ENCODE measurements around the gene RFC4.

The RFC4 gene

GRCh38 chr3:186760897-186761447, 45.3 kb downstream of the RFC4 start:
- Histone ChIP-seq H3K4me3 (ENCODE audit: low read depth, low read length) (no peak overlapping the region), H3K27me3 (ENCODE audit: insufficient read depth, low read length) (no peaks in the 10 kb centered on the region), H3K36me3 (ENCODE audit: insufficient read depth, low read length) (no peaks in the 10 kb centered on the region), H2AFZ (ENCODE audit: low read length, unreplicated experiment) (no peak overlapping the region), H3K4me1 (ENCODE audit: control insufficient read depth, insufficient read depth, low read length, unreplicated experiment) (no peaks in the 10 kb centered on the region), H3K27ac (ENCODE audit: low read depth, low read length) (no peak overlapping the region), H3K79me2 (ENCODE audit: control insufficient read depth, insufficient read depth, low read length, unreplicated experiment) (no peaks in the 10 kb centered on the region)

DNA sequence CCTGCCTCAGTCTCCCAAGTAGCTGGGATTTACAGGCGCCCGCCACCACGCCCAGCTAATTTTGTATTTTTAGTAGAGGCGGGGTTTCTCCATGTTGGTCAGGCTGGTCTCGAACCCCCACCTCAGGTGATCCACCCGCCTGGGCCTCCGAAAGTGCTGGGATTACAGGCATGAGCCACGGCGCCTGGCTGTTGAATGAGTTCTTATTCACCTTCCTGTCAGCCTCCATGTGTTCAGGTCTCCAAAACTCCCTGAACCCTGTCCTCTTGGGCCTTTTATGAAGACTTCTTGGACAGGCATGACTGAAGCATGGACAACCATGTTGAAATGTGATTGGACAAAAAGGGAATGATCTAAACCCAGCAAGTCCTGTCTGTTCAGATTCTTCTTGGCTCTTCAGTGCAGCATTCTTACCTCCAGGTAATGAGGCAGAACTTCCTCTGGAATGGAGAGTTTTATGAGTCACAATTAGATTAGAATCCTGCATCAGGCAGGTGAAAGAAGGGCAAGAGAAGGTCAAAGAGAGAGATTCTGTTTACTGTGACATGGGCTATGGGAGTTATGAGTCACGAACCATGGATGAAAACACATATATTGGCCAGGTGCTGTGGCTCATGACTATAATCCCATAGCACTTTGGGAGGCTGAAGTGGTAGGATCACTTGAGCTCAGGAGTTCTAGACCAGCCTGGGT, 46.0 kb downstream of the RFC4 start:
- Histone ChIP-seq H3K4me1 (ENCODE audit: control insufficient read depth, insufficient read depth, low read length, unreplicated experiment) (no peaks in the 10 kb centered on the region), H2AFZ (ENCODE audit: low read length, unreplicated experiment) (no peak overlapping the region), H3K79me2 (ENCODE audit: control insufficient read depth, insufficient read depth, low read length, unreplicated experiment) (no peaks in the 10 kb centered on the region), H3K36me3 (ENCODE audit: insufficient read depth, low read length) (no peaks in the 10 kb centered on the region), H3K27me3 (ENCODE audit: insufficient read depth, low read length) (no peaks in the 10 kb centered on the region), H3K4me3 (ENCODE audit: low read depth, low read length) (no peak overlapping the region), H3K27ac (ENCODE audit: low read depth, low read length) (no peak overlapping the region)

GRCh38 chr3:186759231-186759930, 46.9 kb downstream of the RFC4 start:
- H3K4me3 ChIP-seq (ENCODE audit: low read depth, low read length): no peak overlapping the region
- no peak overlapping the region for H2AFZ ChIP-seq (ENCODE audit: low read length, unreplicated experiment)
- no peaks in the 10 kb centered on the region for H3K79me2 ChIP-seq (ENCODE audit: control insufficient read depth, insufficient read depth, low read length, unreplicated experiment)
- no peaks in the 10 kb centered on the region for H3K4me1 ChIP-seq (ENCODE audit: control insufficient read depth, insufficient read depth, low read length, unreplicated experiment)
- H3K27me3 ChIP-seq (ENCODE audit: insufficient read depth, low read length): no peaks in the 10 kb centered on the region
- H3K27ac ChIP-seq (ENCODE audit: low read depth, low read length): no peak overlapping the region
- no peaks in the 10 kb centered on the region for H3K36me3 ChIP-seq (ENCODE audit: insufficient read depth, low read length)

DNA sequence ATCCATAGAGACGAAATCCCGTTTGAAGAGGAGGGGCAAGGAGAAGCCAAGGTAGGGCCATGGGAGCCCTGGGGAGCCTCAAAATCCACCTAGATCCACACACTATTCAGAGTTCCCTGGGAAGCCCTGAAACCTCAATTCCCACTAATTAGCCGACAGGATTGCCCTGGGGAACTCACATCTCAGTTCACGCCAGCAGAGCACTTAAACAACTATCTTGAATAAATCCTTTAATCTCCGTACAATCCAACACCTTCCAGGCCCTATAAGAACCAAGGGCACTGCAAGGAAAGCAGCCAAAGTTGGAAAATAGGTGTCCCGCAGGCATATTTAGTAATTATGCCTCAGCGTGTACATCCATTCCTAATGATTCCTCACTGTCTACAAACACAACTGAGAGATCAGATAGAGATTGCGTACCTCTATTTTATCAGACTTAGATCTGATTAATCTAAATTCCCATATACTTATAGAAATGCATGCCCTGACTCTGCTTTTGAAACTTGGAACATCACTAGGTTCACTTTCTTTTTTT, 48.5 kb downstream of the RFC4 start:
- H2AFZ ChIP-seq (ENCODE audit: low read length, unreplicated experiment): no peak overlapping the region
- no peaks in the 10 kb centered on the region for H3K79me2 ChIP-seq (ENCODE audit: control insufficient read depth, insufficient read depth, low read length, unreplicated experiment)
- H3K4me1 ChIP-seq (ENCODE audit: control insufficient read depth, insufficient read depth, low read length, unreplicated experiment): peaks cover 6% of the 10 kb centered on the region
- no peak overlapping the region for H3K27ac ChIP-seq (ENCODE audit: low read depth, low read length)
- no peaks in the 10 kb centered on the region for H3K27me3 ChIP-seq (ENCODE audit: insufficient read depth, low read length)
- no peak overlapping the region for H3K4me3 ChIP-seq (ENCODE audit: low read depth, low read length)
- no peaks in the 10 kb centered on the region for H3K36me3 ChIP-seq (ENCODE audit: insufficient read depth, low read length)

GRCh38 chr3:186757214-186757613, 49.1 kb downstream of the RFC4 start:
- Histone ChIP-seq H3K27ac (ENCODE audit: low read depth, low read length) (no peak overlapping the region), H2AFZ (ENCODE audit: low read length, unreplicated experiment) (no peak overlapping the region), H3K4me3 (ENCODE audit: low read depth, low read length) (no peak overlapping the region), H3K27me3 (ENCODE audit: insufficient read depth, low read length) (no peaks in the 10 kb centered on the region), H3K79me2 (ENCODE audit: control insufficient read depth, insufficient read depth, low read length, unreplicated experiment) (no peaks in the 10 kb centered on the region), H3K4me1 (ENCODE audit: control insufficient read depth, insufficient read depth, low read length, unreplicated experiment) (peaks cover 6% of the 10 kb centered on the region), H3K36me3 (ENCODE audit: insufficient read depth, low read length) (no peaks in the 10 kb centered on the region)

DNA sequence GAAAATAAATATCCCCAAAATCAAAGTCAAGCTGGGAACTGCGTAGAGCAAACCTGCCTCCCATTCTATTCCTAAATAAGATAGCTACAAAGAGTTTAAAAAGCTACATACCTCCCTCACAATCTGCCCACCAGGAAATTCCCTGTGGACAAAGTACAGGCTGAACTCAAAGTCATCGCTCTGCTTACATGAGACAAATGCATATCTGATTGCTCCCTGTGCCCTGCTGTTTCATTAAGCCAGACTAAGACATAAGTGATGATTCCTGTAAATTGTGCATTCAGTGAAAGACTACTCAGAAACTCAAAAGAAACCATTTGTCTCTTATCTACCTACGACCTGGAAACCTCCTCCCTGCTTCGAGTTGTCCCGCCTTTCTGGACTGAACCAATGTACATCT, 51.4 kb downstream of the RFC4 start:
- H3K79me2 ChIP-seq (ENCODE audit: control insufficient read depth, insufficient read depth, low read length, unreplicated experiment): no peaks in the 10 kb centered on the region
- H3K36me3 ChIP-seq (ENCODE audit: insufficient read depth, low read length): no peaks in the 10 kb centered on the region
- peaks cover 6% of the 10 kb centered on the region for H3K4me1 ChIP-seq (ENCODE audit: control insufficient read depth, insufficient read depth, low read length, unreplicated experiment)
- H2AFZ ChIP-seq (ENCODE audit: low read length, unreplicated experiment): no peak overlapping the region
- no peak overlapping the region for H3K4me3 ChIP-seq (ENCODE audit: low read depth, low read length)
- no peak overlapping the region for H3K27ac ChIP-seq (ENCODE audit: low read depth, low read length)
- H3K27me3 ChIP-seq (ENCODE audit: insufficient read depth, low read length): no peaks in the 10 kb centered on the region

DNA sequence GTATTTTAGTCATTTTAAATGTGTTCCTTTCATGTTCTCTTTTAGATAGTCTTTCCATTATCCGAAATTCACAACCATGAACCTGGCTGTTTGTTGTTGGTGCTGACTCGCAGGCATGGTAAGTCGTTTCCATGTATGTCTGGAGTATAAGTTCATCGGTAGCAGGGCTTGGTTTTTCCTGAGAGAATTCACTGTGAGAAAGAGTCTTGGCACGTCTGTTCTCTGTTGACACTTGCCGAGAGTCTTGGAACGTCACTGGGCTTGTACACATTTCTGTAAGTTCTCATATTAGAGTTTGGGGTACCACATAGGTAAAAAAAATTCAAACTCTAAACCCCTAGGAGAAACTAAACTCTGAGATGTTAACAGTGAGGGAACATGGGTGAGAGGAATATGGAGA, 52.3 kb downstream of the RFC4 start:
- Histone ChIP-seq H3K27ac (ENCODE audit: low read depth, low read length) (no peak overlapping the region), H3K4me3 (ENCODE audit: low read depth, low read length) (no peak overlapping the region), H2AFZ (ENCODE audit: low read length, unreplicated experiment) (no peak overlapping the region), H3K27me3 (ENCODE audit: insufficient read depth, low read length) (no peaks in the 10 kb centered on the region), H3K79me2 (ENCODE audit: control insufficient read depth, insufficient read depth, low read length, unreplicated experiment) (no peaks in the 10 kb centered on the region), H3K36me3 (ENCODE audit: insufficient read depth, low read length) (no peaks in the 10 kb centered on the region), H3K4me1 (ENCODE audit: control insufficient read depth, insufficient read depth, low read length, unreplicated experiment) (peaks cover 6% of the 10 kb centered on the region)

DNA sequence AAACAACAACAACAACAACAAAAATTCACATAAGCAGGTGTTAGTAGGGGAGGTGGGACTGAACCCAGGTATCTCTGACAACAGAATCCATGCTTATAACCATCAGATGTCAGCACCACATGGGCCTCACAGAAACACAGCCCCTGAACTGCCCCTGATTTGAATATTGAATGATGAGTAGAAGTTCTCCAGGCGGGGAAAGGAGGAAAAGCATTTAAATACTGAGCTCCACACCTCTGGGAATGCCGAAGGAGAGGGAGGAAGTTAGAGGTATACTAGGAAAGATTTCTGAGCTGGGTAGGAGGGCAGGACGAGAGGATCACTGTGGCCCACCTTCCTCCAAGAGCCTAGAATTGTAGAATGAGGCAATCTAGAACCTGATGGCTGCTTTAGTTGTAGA, 54.8 kb downstream of the RFC4 start:
- no peaks in the 10 kb centered on the region for H3K27me3 ChIP-seq (ENCODE audit: insufficient read depth, low read length)
- H3K27ac ChIP-seq (ENCODE audit: low read depth, low read length): no peak overlapping the region
- H2AFZ ChIP-seq (ENCODE audit: low read length, unreplicated experiment): no peak overlapping the region
- no peak overlapping the region for H3K4me3 ChIP-seq (ENCODE audit: low read depth, low read length)
- peaks cover 6% of the 10 kb centered on the region for H3K4me1 ChIP-seq (ENCODE audit: control insufficient read depth, insufficient read depth, low read length, unreplicated experiment)
- H3K36me3 ChIP-seq (ENCODE audit: insufficient read depth, low read length): no peaks in the 10 kb centered on the region
- no peaks in the 10 kb centered on the region for H3K79me2 ChIP-seq (ENCODE audit: control insufficient read depth, insufficient read depth, low read length, unreplicated experiment)

- Histone ChIP-seq H3K79me2 (ENCODE audit: control insufficient read depth, insufficient read depth, low read length, unreplicated experiment) (no peaks in the 10 kb centered on the region), H3K4me1 (ENCODE audit: control insufficient read depth, insufficient read depth, low read length, unreplicated experiment) (peaks cover 13% of the 10 kb centered on the region), H3K4me3 (ENCODE audit: low read depth, low read length) (no peak overlapping the region), H3K27me3 (ENCODE audit: insufficient read depth, low read length) (no peaks in the 10 kb centered on the region), H3K36me3 (ENCODE audit: insufficient read depth, low read length) (no peaks in the 10 kb centered on the region), H3K27ac (ENCODE audit: low read depth, low read length) (no peak overlapping the region), H2AFZ (ENCODE audit: low read length, unreplicated experiment) (no peak overlapping the region)
Observed at GRCh38 chr3:186750316-186750715, 56.0 kb downstream of the RFC4 start.

DNA sequence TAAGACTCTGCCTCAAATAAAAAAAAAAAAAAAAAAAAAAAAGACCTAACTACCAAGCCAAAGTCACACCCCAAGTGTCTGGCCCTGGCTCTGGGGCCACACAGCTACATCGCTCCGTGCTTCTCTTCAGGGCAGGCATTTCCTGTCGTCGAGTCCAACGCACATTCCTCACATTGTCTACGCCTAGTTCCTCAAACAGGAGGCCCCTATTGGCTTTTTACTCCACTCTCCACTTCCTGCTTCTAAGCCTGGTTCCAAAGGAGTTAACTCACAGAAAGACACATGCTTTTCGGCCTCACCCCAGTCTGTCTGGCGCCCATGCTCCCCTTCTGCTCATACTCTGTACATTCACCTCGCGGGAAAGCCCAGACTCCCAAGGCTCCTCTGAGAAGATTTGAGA, 60.3 kb downstream of the RFC4 start:
- H3K27me3 ChIP-seq (ENCODE audit: insufficient read depth, low read length): peaks cover 6% of the 10 kb centered on the region
- H3K4me3 ChIP-seq (ENCODE audit: low read depth, low read length): no peak overlapping the region
- no peaks in the 10 kb centered on the region for H3K36me3 ChIP-seq (ENCODE audit: insufficient read depth, low read length)
- peaks cover 7% of the 10 kb centered on the region for H3K4me1 ChIP-seq (ENCODE audit: control insufficient read depth, insufficient read depth, low read length, unreplicated experiment)
- 0 out of 2 replicates have a peak overlapping the region, but pooled peaks have one; percentile 1 for H3K27ac ChIP-seq (ENCODE audit: low read depth, low read length)
- H2AFZ ChIP-seq (ENCODE audit: low read length, unreplicated experiment): peak overlapping the region; percentile 70
- no peaks in the 10 kb centered on the region for H3K79me2 ChIP-seq (ENCODE audit: control insufficient read depth, insufficient read depth, low read length, unreplicated experiment)

DNA sequence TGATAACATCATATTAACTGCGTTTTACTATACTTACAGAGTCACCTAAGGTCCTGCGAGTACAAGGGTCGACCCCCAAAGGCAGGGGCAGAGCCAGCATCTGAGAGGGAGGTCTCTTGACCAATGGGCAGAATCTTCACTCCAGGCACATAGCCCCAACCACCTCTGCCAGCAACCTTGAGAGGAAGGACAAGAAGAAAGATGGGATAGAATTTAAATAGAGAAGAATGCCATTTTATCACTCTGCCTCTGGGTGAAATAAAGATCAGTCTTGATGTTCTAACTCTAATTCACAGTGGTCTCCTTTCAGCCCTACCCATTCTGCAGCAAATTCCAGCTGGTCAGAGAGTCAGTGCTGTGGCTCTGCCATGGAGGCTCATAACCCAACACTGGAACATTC, 62.6 kb downstream of the RFC4 start:
- Histone ChIP-seq H2AFZ (ENCODE audit: low read length, unreplicated experiment) (no peak overlapping the region), H3K27ac (ENCODE audit: low read depth, low read length) (no peak overlapping the region)

More for the DNA sequence above, 62.6 kb downstream of the RFC4 start:
- Histone ChIP-seq H3K4me3 (ENCODE audit: low read depth, low read length) (no peak overlapping the region), H3K79me2 (ENCODE audit: control insufficient read depth, insufficient read depth, low read length, unreplicated experiment) (no peaks in the 10 kb centered on the region), H3K36me3 (ENCODE audit: insufficient read depth, low read length) (no peaks in the 10 kb centered on the region), H3K27me3 (ENCODE audit: insufficient read depth, low read length) (peaks cover 6% of the 10 kb centered on the region), H3K4me1 (ENCODE audit: control insufficient read depth, insufficient read depth, low read length, unreplicated experiment) (peaks cover 7% of the 10 kb centered on the region)
